A549 (cell line): ENCODE data around the gene CREB3L1.

Source experiments
- BHLHE40 ChIP-seq: IDR thresholded peaks from 2 replicates; pipeline ENCODE4 v1.6.1; 2012; ENCODE audit warnings: low read depth, low read length, inconsistent platforms
- EP300 ChIP-seq, 2 experiments: fragments of >200 bp; sonication (Bioruptor Twin); formaldehyde crosslinking; IDR thresholded peaks; 2 replicates in 1 of 2; 3 replicates in 1 of 2; pipeline ENCODE4 v1.6.1; 2016 to 2017
- ESRRA ChIP-seq: fragments of 150-350 bp; IDR thresholded peaks from 2 replicates; pipeline ENCODE4 v1.6.1; 2014; ENCODE audit warnings: mild to moderate bottlenecking, low read length, borderline replicate concordance
- MYC ChIP-seq: IDR thresholded peaks from 2 replicates; pipeline ENCODE4 v1.6.1; 2012; ENCODE audit warnings: mild to moderate bottlenecking, inconsistent platforms, low read length, improper control_type of control experiment, borderline replicate concordance
- PHF8 ChIP-seq: fragments of 200-600 bp; sonication (generic); IDR thresholded peaks from 2 replicates; pipeline ENCODE4 v1.6.1; 2016; ENCODE audit warnings: low read depth, mild to moderate bottlenecking, antibody characterized with exemption, moderate library complexity, borderline replicate concordance
- POLR2A ChIP-seq: IDR thresholded peaks from 2 replicates; pipeline ENCODE4 v1.6.1; 2012; ENCODE audit warnings: mild to moderate bottlenecking, low read length
- TF ChIP-seq, protein P1 (sequence below): fragments of >200 bp; sonication (Bioruptor Twin); formaldehyde crosslinking; IDR thresholded peaks from 3 replicates; pipeline ENCODE4 v1.5.1; 2016
- TF ChIP-seq, protein P2 (sequence below): fragments of 250-450 bp; sonication (Bioruptor Pico); IDR thresholded peaks from 2 replicates; pipeline ENCODE4 v1.5.0; 2021; ENCODE audit warnings: mild to moderate bottlenecking, moderate library complexity, borderline replicate concordance
- TF ChIP-seq, protein P3 (sequence below): fragments of 200-600 bp; sonication (generic); IDR thresholded peaks from 2 replicates; pipeline ENCODE4 v1.6.1; 2016; ENCODE audit warnings: antibody characterized with exemption, mild to moderate bottlenecking, moderate library complexity

DNA sequence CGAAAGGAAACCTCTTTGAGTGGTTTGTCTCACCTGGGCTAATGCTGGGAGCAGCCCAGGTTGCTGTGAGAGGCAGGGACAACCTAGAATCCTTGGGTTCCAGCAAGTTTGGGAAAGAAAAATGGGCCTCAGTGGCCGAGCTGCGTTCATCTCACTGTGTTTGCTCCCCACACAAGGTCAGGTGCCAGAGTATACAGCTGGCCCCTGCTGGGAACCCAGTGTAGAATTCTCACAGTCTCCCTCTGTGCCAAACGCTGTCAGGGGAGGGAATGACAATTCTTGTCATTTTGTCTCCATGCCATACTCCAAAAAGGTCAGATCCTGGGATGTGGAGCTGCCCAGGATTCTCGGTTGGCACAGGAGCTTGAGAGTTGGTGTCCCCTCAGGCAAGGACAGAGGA lies 74.1 kb downstream of the CREB3L1 start:
- TF ChIP-seq, protein P1, sequence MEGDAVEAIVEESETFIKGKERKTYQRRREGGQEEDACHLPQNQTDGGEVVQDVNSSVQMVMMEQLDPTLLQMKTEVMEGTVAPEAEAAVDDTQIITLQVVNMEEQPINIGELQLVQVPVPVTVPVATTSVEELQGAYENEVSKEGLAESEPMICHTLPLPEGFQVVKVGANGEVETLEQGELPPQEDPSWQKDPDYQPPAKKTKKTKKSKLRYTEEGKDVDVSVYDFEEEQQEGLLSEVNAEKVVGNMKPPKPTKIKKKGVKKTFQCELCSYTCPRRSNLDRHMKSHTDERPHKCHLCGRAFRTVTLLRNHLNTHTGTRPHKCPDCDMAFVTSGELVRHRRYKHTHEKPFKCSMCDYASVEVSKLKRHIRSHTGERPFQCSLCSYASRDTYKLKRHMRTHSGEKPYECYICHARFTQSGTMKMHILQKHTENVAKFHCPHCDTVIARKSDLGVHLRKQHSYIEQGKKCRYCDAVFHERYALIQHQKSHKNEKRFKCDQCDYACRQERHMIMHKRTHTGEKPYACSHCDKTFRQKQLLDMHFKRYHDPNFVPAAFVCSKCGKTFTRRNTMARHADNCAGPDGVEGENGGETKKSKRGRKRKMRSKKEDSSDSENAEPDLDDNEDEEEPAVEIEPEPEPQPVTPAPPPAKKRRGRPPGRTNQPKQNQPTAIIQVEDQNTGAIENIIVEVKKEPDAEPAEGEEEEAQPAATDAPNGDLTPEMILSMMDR, result no peak
- TF ChIP-seq POLR2A, result no peak
- TF ChIP-seq, protein P2, sequence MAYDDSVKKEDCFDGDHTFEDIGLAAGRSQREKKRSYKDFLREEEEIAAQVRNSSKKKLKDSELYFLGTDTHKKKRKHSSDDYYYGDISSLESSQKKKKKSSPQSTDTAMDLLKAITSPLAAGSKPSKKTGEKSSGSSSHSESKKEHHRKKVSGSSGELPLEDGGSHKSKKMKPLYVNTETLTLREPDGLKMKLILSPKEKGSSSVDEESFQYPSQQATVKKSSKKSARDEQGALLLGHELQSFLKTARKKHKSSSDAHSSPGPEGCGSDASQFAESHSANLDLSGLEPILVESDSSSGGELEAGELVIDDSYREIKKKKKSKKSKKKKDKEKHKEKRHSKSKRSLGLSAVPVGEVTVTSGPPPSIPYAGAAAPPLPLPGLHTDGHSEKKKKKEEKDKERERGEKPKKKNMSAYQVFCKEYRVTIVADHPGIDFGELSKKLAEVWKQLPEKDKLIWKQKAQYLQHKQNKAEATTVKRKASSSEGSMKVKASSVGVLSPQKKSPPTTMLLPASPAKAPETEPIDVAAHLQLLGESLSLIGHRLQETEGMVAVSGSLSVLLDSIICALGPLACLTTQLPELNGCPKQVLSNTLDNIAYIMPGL (CRISPR knock-in tag), result no peak
- TF ChIP-seq MYC, result no peak
- TF ChIP-seq PHF8, result no peak
- no peak for TF ChIP-seq BHLHE40
- no peak for TF ChIP-seq ESRRA
- no peak for TF ChIP-seq EP300 (IDR thresholded peaks at IDR 0.05)
- TF ChIP-seq, protein P3, sequence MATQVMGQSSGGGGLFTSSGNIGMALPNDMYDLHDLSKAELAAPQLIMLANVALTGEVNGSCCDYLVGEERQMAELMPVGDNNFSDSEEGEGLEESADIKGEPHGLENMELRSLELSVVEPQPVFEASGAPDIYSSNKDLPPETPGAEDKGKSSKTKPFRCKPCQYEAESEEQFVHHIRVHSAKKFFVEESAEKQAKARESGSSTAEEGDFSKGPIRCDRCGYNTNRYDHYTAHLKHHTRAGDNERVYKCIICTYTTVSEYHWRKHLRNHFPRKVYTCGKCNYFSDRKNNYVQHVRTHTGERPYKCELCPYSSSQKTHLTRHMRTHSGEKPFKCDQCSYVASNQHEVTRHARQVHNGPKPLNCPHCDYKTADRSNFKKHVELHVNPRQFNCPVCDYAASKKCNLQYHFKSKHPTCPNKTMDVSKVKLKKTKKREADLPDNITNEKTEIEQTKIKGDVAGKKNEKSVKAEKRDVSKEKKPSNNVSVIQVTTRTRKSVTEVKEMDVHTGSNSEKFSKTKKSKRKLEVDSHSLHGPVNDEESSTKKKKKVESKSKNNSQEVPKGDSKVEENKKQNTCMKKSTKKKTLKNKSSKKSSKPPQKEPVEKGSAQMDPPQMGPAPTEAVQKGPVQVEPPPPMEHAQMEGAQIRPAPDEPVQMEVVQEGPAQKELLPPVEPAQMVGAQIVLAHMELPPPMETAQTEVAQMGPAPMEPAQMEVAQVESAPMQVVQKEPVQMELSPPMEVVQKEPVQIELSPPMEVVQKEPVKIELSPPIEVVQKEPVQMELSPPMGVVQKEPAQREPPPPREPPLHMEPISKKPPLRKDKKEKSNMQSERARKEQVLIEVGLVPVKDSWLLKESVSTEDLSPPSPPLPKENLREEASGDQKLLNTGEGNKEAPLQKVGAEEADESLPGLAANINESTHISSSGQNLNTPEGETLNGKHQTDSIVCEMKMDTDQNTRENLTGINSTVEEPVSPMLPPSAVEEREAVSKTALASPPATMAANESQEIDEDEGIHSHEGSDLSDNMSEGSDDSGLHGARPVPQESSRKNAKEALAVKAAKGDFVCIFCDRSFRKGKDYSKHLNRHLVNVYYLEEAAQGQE, result no peak
